Lung (tissue), 12 donors: Measurements from ENCODE around the gene TMEM161A. TPM values are rescaled to one million over a fixed set of nuclear protein-coding genes. Genes with fewer than 3 reads are reported as not detected.
"Not testable (repeated sequence)": the region's sequence is repeated elsewhere in the genome, so short reads cannot be mapped to it uniquely, and the experiment has no call there.

Experiments used
- ATAC-seq: fragments of 200-7000 bp; cut with Tn5 transposase; one replicate; pipeline ENCODE4 v1.9.1; 2020; ENCODE audit warnings: moderate number of reproducible peaks; ENCODE audit not compliant: insufficient read depth, low FRiP score
- DNase-seq, 3 donors: peaks; one replicate each; pipeline ENCODE4 v3.0.0-alpha.2; 2013 to 2017
- H3K27ac ChIP-seq, 2 donors: one replicate each; pipeline ENCODE4 v1.5.1; 2013; ENCODE audit warnings: mild to moderate bottlenecking in 2 of 2, moderate library complexity in 2 of 2, control low read depth in 1 of 2, inconsistent platforms in 1 of 2, low read depth in 1 of 2, low read length in 1 of 2
- H3K27me3 ChIP-seq, 3 donors: one replicate each; pipeline ENCODE4 v1.5.1; 2013; ENCODE audit warnings: low read length in 2 of 3; ENCODE audit not compliant: control insufficient read depth in 3 of 3, insufficient read depth in 3 of 3
- H3K36me3 ChIP-seq, 4 donors: one replicate each; pipeline ENCODE4 v1.5.1; 2013; ENCODE audit warnings: low read length in 4 of 4, mild to moderate bottlenecking in 1 of 4, moderate library complexity in 1 of 4; ENCODE audit not compliant: control insufficient read depth in 4 of 4, insufficient read depth in 4 of 4
- H3K4me1 ChIP-seq, 5 donors: one replicate each; pipeline ENCODE4 v1.5.1; 2013; ENCODE audit warnings: low read length in 5 of 5, mild to moderate bottlenecking in 2 of 5, moderate library complexity in 1 of 5; ENCODE audit not compliant: control insufficient read depth in 5 of 5, insufficient read depth in 5 of 5
- H3K4me3 ChIP-seq: one replicate; pipeline ENCODE4 v1.5.1; 2013; ENCODE audit warnings: mild to moderate bottlenecking, control low read depth, moderate library complexity
- H3K9ac ChIP-seq, 2 donors: one replicate each; pipeline ENCODE4 v1.5.1; 2013; ENCODE audit warnings: low read length in 2 of 2, control low read depth in 1 of 2; ENCODE audit not compliant: insufficient read depth in 1 of 2
- H3K9me3 ChIP-seq, 4 donors: one replicate each; pipeline ENCODE4 v1.5.1; 2013; ENCODE audit warnings: low read length in 3 of 4, mild to moderate bottlenecking in 1 of 4, moderate library complexity in 1 of 4; ENCODE audit not compliant: control insufficient read depth in 4 of 4, insufficient read depth in 3 of 4
- CTCF ChIP-seq: IDR thresholded peaks from 2 replicates; pipeline ENCODE4 v1.5.1; 2012; ENCODE audit warnings: mild to moderate bottlenecking; ENCODE audit errors: control extremely low read depth, extremely low read depth
- WGBS, 2 donors: extraction: QIAGEN DNeasy Blood & Tissue Kit; methylation state at CpG; one replicate each; pipeline ENCODE4 v1.1.7; 2013; 5-methylcytosine and 5-hydroxymethylcytosine counted together
- polyA plus RNA-seq, 2 donors: library from polyadenylated mRNA; stranded (reverse); fragments of 200-250 nt; gene quantifications; one replicate each; pipeline ENCODE4 v1.2.1, GENCODE V29; 2013
- total RNA-seq, 2 donors: library from RNA; depleted of rRNA in 1 of 2; stranded (reverse); fragments of >200 nt in 1 of 2; gene quantifications; one replicate each; pipeline ENCODE4 v1.2.1, GENCODE V29; 2014 to 2021
- donor health status: control.
- donor health status: control.
- donor health status: Bipolar disorder and iron deficiency.
- donor health status: healthy.
- donor health status: DM: yes; HTN: yes; CAD: no.

The TMEM161A gene
- total and polyA plus RNA-seq, 4 donors, result 18.1 to 32.2 (median 23.1) TPM

- 57 to 87% methylated on average over 9 of the region's 9 CpGs for WGBS, 2 donors
- H3K4me1 ChIP-seq, result no peaks in the 10 kb centered on the region
- ATAC-seq (no peak), DNase-seq (no peak)
- TF ChIP-seq CTCF, result no peak
- H3K27ac ChIP-seq, result no peak overlapping the region
- no peak overlapping the region for H3K4me3 ChIP-seq
- H3K36me3 ChIP-seq, result peaks cover 10 to 29% (median 14%) of the 10 kb centered on the region in 4 donors
- H3K27me3 ChIP-seq, result no peaks in the 10 kb centered on the region
- no peak overlapping the region for H3K9ac ChIP-seq
- peaks cover 0 to 4% (median 0%) of the 10 kb centered on the region in 4 donors for H3K9me3 ChIP-seq
Observed at GRCh38 chr19:19181488-19181998, 43.3 kb upstream of the TMEM161A start.

GRCh38 chr19:19179548-19180441 lies 41.5 kb upstream of the TMEM161A start:
- 88 to 91% methylated on average over 17 of the region's 17 CpGs for WGBS, 2 donors
- H3K9ac ChIP-seq, result no peak overlapping the region
- H3K4me1 ChIP-seq, result no peaks in the 10 kb centered on the region
- H3K9me3 ChIP-seq, result peaks cover 0 to 4% (median 0%) of the 10 kb centered on the region in 4 donors
- no peaks in the 10 kb centered on the region for H3K27me3 ChIP-seq
- ATAC-seq (no peak), DNase-seq (no peak)
- peaks cover 10 to 26% (median 15%) of the 10 kb centered on the region in 4 donors for H3K36me3 ChIP-seq
- no peak overlapping the region for H3K4me3 ChIP-seq
- no peak for TF ChIP-seq CTCF
- no peak overlapping the region for H3K27ac ChIP-seq

- H3K27ac ChIP-seq, result no peak overlapping the region
- no peak overlapping the region for H3K4me3 ChIP-seq
- no peaks in the 10 kb centered on the region for H3K27me3 ChIP-seq
- no peak for DNase-seq
- H3K36me3 ChIP-seq, result peaks cover 8 to 20% (median 13%) of the 10 kb centered on the region in 4 donors
- 90 to 94% methylated on average over 8 of the region's 8 CpGs for WGBS, 2 donors
- TF ChIP-seq CTCF, result no peak
- H3K4me1 ChIP-seq, result peaks cover 0 to 3% (median 0%) of the 10 kb centered on the region in 5 donors
- no peak overlapping the region for H3K9ac ChIP-seq
- no peak for ATAC-seq
- H3K9me3 ChIP-seq, result peaks cover 0 to 4% (median 0%) of the 10 kb centered on the region in 4 donors
Observed at GRCh38 chr19:19176950-19177349, 38.7 kb upstream of the TMEM161A start.

GRCh38 chr19:19173243-19173642 lies 35.0 kb upstream of the TMEM161A start:
- WGBS, 2 donors, result 85 to 89% methylated on average over 5 of the region's 5 CpGs

More at GRCh38 chr19:19173243-19173642, 35.0 kb upstream of the TMEM161A start:
- not testable (repeated sequence) for H3K9ac ChIP-seq, H3K4me3 ChIP-seq, H3K9me3 ChIP-seq, H3K27me3 ChIP-seq, ATAC-seq, H3K36me3 ChIP-seq, DNase-seq, H3K27ac ChIP-seq
- H3K4me1 ChIP-seq, result peaks cover 0 to 11% (median 0%) of the 10 kb centered on the region in 5 donors
